Measurements from ENCODE around the gene CTSZ. TPM values are rescaled to one million over a fixed set of nuclear protein-coding genes. Genes with fewer than 3 reads are reported as not detected.

The CTSZ gene
- total RNA-seq, 1 donor = 223 TPM

DNA sequence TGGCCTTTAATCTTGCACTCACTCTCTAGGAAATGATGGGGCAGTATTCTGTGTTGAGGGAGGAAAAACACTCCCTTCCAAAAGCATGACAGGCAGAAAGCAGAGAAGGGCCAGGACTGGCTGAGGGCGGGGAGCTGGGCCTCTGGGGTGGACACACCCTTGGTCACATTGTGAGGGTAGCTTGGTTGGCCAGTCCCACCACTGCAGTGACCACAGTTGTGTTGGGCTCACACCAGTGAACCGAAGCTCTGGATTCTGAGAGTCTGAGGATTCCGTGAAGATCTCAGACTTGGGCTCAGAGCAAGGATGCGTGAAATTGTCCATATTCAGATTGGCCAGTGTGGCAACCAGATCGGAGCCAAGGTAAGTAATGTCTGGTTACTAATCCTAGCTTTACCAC is 12.2 kb upstream of the CTSZ start, which contains the start of gene TUBB1:
TUBB1 (plus strand) TSS at position 213 of the 400 bp plus-strand sequence; CDS start at position 307, 94 bp downstream.
- Histone ChIP-seq H3K9me3 (ENCODE audit: low read depth, low read length) (no peaks in the 10 kb centered on the region), H3K27me3 (ENCODE audit: insufficient read depth, low read length) (no peaks in the 10 kb centered on the region), H3K4me2 (ENCODE audit: insufficient read depth, low read length) (no peak within 1 kb of the TSS), H3K36me3 (ENCODE audit: insufficient read depth, low read length) (peaks cover 7% of the 10 kb centered on the region), H3K4me1 (ENCODE audit: insufficient read depth, low read length) (peaks cover 17% of the 10 kb centered on the region), H3K79me2 (ENCODE audit: insufficient read depth, low read length) (peaks cover 9% of the 10 kb centered on the region), H3K27ac (ENCODE audit: low read depth, low read length) (no peak within 1 kb of the TSS), H2AFZ (ENCODE audit: low read length) (no peak within 1 kb of the TSS), H4K20me1 (ENCODE audit: insufficient read depth, low read length) (no peaks in the 10 kb centered on the region), H3K4me3 (ENCODE audit: insufficient read depth, low read length) (no peak within 1 kb of the TSS)
- DNase-seq (ENCODE audit: insufficient read length, low spot score, missing footprints) = no peak
- TF ChIP-seq, protein P1, sequence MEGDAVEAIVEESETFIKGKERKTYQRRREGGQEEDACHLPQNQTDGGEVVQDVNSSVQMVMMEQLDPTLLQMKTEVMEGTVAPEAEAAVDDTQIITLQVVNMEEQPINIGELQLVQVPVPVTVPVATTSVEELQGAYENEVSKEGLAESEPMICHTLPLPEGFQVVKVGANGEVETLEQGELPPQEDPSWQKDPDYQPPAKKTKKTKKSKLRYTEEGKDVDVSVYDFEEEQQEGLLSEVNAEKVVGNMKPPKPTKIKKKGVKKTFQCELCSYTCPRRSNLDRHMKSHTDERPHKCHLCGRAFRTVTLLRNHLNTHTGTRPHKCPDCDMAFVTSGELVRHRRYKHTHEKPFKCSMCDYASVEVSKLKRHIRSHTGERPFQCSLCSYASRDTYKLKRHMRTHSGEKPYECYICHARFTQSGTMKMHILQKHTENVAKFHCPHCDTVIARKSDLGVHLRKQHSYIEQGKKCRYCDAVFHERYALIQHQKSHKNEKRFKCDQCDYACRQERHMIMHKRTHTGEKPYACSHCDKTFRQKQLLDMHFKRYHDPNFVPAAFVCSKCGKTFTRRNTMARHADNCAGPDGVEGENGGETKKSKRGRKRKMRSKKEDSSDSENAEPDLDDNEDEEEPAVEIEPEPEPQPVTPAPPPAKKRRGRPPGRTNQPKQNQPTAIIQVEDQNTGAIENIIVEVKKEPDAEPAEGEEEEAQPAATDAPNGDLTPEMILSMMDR (IDR thresholded peaks at IDR 0.05; ENCODE audit: extremely low read depth, low read depth, low read length) = no peak

DNA sequence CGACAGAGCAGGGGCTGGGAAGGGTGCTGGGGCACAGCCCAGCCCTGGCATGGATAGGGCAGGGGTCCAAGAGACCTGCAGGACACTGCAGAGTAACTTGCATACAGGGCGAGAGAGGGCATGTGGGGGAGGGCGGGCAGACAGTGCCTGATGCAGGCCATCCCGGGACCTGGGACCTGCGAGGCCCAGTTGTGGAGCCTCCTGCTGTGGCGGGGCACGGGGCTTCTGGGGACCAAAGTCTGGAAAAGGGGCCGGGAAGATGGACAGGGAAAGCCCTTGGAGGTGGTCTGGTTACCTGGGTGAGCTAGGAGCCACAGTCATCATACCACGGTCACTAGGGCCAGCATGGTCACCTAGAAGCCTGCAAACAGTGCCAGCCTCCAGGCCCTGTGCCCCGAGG is 11.8 kb upstream of the CTSZ start:
- TF ChIP-seq, protein P1 (IDR thresholded peaks at IDR 0.05; ENCODE audit: extremely low read depth, low read depth, low read length) = no peak

DNA sequence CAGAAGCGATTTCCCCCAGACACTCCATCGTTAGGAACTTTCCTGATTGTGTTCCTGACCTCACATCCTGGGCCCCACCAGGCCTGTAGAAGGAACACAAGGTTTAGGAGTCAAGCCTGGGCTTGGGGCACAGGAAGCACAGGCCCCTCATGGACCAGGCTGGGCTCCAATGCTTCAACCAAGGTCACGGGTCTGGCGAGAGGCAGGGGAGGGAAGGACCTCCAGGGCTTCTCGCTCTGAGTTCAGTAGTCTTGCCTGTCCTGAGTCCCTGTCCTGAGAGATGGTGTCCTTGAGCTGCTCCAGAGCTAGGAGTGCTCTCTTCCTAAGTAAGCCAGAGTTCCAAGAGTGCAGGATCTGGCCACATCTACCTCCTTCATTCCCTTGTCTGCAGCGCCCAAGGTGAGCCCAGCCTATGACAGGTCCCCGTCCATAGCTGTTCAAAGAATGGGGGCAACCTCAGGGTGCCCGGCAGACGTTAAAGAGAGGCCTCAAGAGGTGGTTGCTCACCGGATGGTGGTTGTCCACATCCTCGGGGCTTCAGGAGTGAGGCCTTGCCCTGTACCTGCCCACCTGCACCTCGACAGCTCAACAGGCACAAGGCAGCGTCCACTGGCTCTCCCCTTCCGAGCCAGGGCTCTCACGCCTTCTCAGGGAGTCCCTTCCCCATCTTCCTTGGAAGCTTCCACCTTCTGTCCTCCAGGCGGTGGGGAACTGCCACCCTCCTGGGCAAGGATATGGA is 10.6 kb upstream of the CTSZ start:
- peaks cover 23% of the 10 kb centered on the region for H3K4me1 ChIP-seq (ENCODE audit: insufficient read depth, low read length)
- no peaks in the 10 kb centered on the region for H3K9me3 ChIP-seq (ENCODE audit: low read depth, low read length)
- DNase-seq (ENCODE audit: insufficient read length, low spot score, missing footprints) = no peak
- no peak overlapping the region for H3K4me2 ChIP-seq (ENCODE audit: insufficient read depth, low read length)
- H3K79me2 ChIP-seq (ENCODE audit: insufficient read depth, low read length) = no peaks in the 10 kb centered on the region
- no peaks in the 10 kb centered on the region for H3K27me3 ChIP-seq (ENCODE audit: insufficient read depth, low read length)
- TF ChIP-seq, protein P1 (IDR thresholded peaks at IDR 0.05; ENCODE audit: extremely low read depth, low read depth, low read length) = no peak
- H2AFZ ChIP-seq (ENCODE audit: low read length) = no peak overlapping the region
- H3K27ac ChIP-seq (ENCODE audit: low read depth, low read length) = no peak overlapping the region
- H4K20me1 ChIP-seq (ENCODE audit: insufficient read depth, low read length) = no peaks in the 10 kb centered on the region
- no peak overlapping the region for H3K4me3 ChIP-seq (ENCODE audit: insufficient read depth, low read length)
- no peaks in the 10 kb centered on the region for H3K36me3 ChIP-seq (ENCODE audit: insufficient read depth, low read length)

More for the DNA sequence above, 11.8 kb upstream of the CTSZ start:
- DNase-seq (ENCODE audit: insufficient read length, low spot score, missing footprints) = no peak
- Histone ChIP-seq H4K20me1 (ENCODE audit: insufficient read depth, low read length) (no peaks in the 10 kb centered on the region), H3K36me3 (ENCODE audit: insufficient read depth, low read length) (peaks cover 5% of the 10 kb centered on the region), H3K27ac (ENCODE audit: low read depth, low read length) (no peak overlapping the region), H3K4me2 (ENCODE audit: insufficient read depth, low read length) (no peak overlapping the region), H3K79me2 (ENCODE audit: insufficient read depth, low read length) (peaks cover 5% of the 10 kb centered on the region), H3K4me1 (ENCODE audit: insufficient read depth, low read length) (peaks cover 21% of the 10 kb centered on the region), H3K9me3 (ENCODE audit: low read depth, low read length) (no peaks in the 10 kb centered on the region), H3K27me3 (ENCODE audit: insufficient read depth, low read length) (no peaks in the 10 kb centered on the region), H3K4me3 (ENCODE audit: insufficient read depth, low read length) (no peak overlapping the region), H2AFZ (ENCODE audit: low read length) (no peak overlapping the region)

DNA sequence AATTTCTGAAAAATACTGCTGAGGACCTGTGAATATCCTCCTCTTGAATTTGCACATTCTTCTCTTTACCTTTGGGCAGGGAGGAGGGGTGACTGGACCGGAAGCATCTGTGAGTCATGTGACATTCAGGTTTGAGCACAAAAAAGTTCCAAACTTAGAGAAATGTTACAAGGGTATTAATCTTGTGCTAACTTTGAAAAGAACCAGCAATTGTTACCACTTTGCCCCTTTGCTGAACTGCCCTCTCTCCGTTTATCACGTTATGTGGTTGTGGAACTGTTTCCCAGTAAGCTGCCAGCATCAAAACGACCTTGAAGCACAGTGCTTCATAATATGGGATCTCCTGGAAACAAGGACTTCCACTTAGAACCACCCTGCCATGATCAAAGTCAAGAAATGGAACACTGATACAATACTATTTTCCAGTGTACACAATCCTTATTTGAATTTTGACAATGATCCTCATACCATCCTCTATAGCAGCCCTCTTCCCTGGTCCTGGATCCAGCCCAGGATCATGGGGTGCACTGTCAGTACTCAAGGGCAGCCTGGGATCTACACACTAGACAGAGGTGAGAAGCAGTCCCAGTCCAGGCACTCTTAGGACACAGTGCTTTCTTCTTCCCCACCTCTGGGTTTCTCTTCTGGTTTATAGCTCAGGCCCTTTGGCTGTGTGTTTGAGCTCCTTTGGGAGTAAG is 9.9 kb upstream of the CTSZ start:
- no peaks in the 10 kb centered on the region for H3K79me2 ChIP-seq (ENCODE audit: insufficient read depth, low read length)
- H3K27me3 ChIP-seq (ENCODE audit: insufficient read depth, low read length) = no peaks in the 10 kb centered on the region
- DNase-seq (ENCODE audit: insufficient read length, low spot score, missing footprints) = no peak
- TF ChIP-seq, protein P1 (IDR thresholded peaks at IDR 0.05; ENCODE audit: extremely low read depth, low read depth, low read length) = no peak
- H3K27ac ChIP-seq (ENCODE audit: low read depth, low read length) = no peak overlapping the region
- no peaks in the 10 kb centered on the region for H4K20me1 ChIP-seq (ENCODE audit: insufficient read depth, low read length)
- peaks cover 23% of the 10 kb centered on the region for H3K4me1 ChIP-seq (ENCODE audit: insufficient read depth, low read length)
- no peak overlapping the region for H3K4me3 ChIP-seq (ENCODE audit: insufficient read depth, low read length)
- no peak overlapping the region for H3K4me2 ChIP-seq (ENCODE audit: insufficient read depth, low read length)
- H2AFZ ChIP-seq (ENCODE audit: low read length) = no peak overlapping the region
- no peaks in the 10 kb centered on the region for H3K36me3 ChIP-seq (ENCODE audit: insufficient read depth, low read length)
- H3K9me3 ChIP-seq (ENCODE audit: low read depth, low read length) = no peaks in the 10 kb centered on the region

Measured in osteoblast (primary cell).